GM23338 (cell line): ENCODE measurements around the gene POU5F1. TPM values are rescaled to one million over a fixed set of nuclear protein-coding genes. Genes with fewer than 3 reads are reported as not detected.
"Not testable (repeated sequence)": the region's sequence is repeated elsewhere in the genome, so short reads cannot be mapped to it uniquely, and the experiment has no call there.

Experiments
- ATAC-seq: fragments of 200-7000 bp; cut with Tn5 transposase; 3 replicates; pipeline ENCODE4 v1.9.1; 2020
- DNase-seq: peaks from one replicate; pipeline ENCODE4 v3.0.0-alpha.2; 2015; ENCODE audit warnings: low spot score
- H2AFZ ChIP-seq: fragments of 200-600 bp; sonication (generic); 2 replicates; pipeline ENCODE4 v1.8.0; 2016; ENCODE audit warnings: antibody characterized with exemption, mild to moderate bottlenecking, moderate library complexity
- H3F3A ChIP-seq: fragments of 200-600 bp; sonication (generic); replicated peaks from 2 replicates; pipeline ENCODE4 v1.8.0; 2017; ENCODE audit warnings: antibody characterized with exemption, mixed run types, low read depth
- H3K27ac ChIP-seq: fragments of 200-600 bp; sonication (generic); 2 replicates; pipeline ENCODE4 v1.6.1; 2016; ENCODE audit warnings: low read depth
- H3K27me3 ChIP-seq: fragments of 200-600 bp; sonication (generic); 2 replicates; pipeline ENCODE4 v1.8.0; 2016; ENCODE audit warnings: mild to moderate bottlenecking, mixed run types, moderate library complexity; ENCODE audit not compliant: insufficient read depth
- H3K36me3 ChIP-seq: fragments of 200-600 bp; sonication (generic); 2 replicates; pipeline ENCODE4 v1.8.0; 2016; ENCODE audit warnings: mild to moderate bottlenecking; ENCODE audit not compliant: insufficient read depth
- H3K4me1 ChIP-seq: fragments of 200-600 bp; sonication (generic); 2 replicates; pipeline ENCODE4 v1.8.0; 2016; ENCODE audit warnings: mild to moderate bottlenecking, moderate library complexity; ENCODE audit not compliant: insufficient read depth
- H3K4me2 ChIP-seq: fragments of 200-600 bp; sonication (generic); 2 replicates; pipeline ENCODE4 v1.7.1; 2017; ENCODE audit warnings: mixed run types
- H3K4me3 ChIP-seq: fragments of 200-600 bp; sonication (generic); 2 replicates; pipeline ENCODE4 v1.6.1; 2016; ENCODE audit warnings: mixed run types
- H3K79me2 ChIP-seq: fragments of 200-600 bp; sonication (generic); replicated peaks from 2 replicates; pipeline ENCODE4 v1.8.0; 2017; ENCODE audit warnings: mild to moderate bottlenecking; ENCODE audit not compliant: insufficient read depth
- H3K9me2 ChIP-seq: fragments of 200-600 bp; sonication (generic); 2 replicates; pipeline ENCODE4 v1.8.0; 2017; ENCODE audit not compliant: insufficient read depth
- H4K20me1 ChIP-seq: fragments of 200-600 bp; sonication (generic); replicated peaks from 2 replicates; pipeline ENCODE4 v1.8.0; 2017; ENCODE audit warnings: mild to moderate bottlenecking; ENCODE audit not compliant: insufficient read depth
- H3K27ac Mint-ChIP-seq: 2 replicates; pipeline ENCODE4 v1.8.0; 2020; ENCODE audit warnings: inconsistent platforms, mild to moderate bottlenecking, moderate library complexity, mixed read lengths
- H3K27me3 Mint-ChIP-seq: 3 replicates; pipeline ENCODE4 v1.8.0; 2022; ENCODE audit warnings: low read depth, mild to moderate bottlenecking, moderate library complexity, mixed read lengths, inconsistent platforms; ENCODE audit not compliant: insufficient read depth, poor library complexity
- H3K36me3 Mint-ChIP-seq: 3 replicates; pipeline ENCODE4 v1.8.0; 2021; ENCODE audit warnings: low read depth, mild to moderate bottlenecking, inconsistent platforms, moderate library complexity, mixed read lengths
- H3K4me1 Mint-ChIP-seq: 3 replicates; pipeline ENCODE4 v1.8.0; 2020; ENCODE audit warnings: mild to moderate bottlenecking, inconsistent platforms, mixed read lengths
- H3K4me3 Mint-ChIP-seq: 3 replicates; pipeline ENCODE4 v1.8.0; 2021; ENCODE audit warnings: moderate library complexity, mild to moderate bottlenecking, inconsistent platforms, mixed read lengths
- H3K9me3 Mint-ChIP-seq: 3 replicates; pipeline ENCODE4 v1.8.0; 2020; ENCODE audit warnings: moderate library complexity, mild to moderate bottlenecking, inconsistent platforms, mixed read lengths
- CREB1 ChIP-seq: fragments of 250-450 bp; sonication (Bioruptor Pico); IDR thresholded peaks from 2 replicates; pipeline ENCODE4 v1.5.0; 2020; ENCODE audit warnings: low read depth, mild to moderate bottlenecking, moderate library complexity
- EZH2 ChIP-seq: fragments of 200-600 bp; sonication (generic); IDR thresholded peaks from one replicate; pipeline ENCODE4 v1.8.0; 2017; ENCODE audit warnings: antibody characterized with exemption, mild to moderate bottlenecking, low read depth; ENCODE audit not compliant: unreplicated experiment
- JUNB ChIP-seq: IDR thresholded peaks from one replicate; pipeline ENCODE4 v1.6.1; 2016; ENCODE audit warnings: antibody characterized with exemption; ENCODE audit not compliant: unreplicated experiment
- NANOG ChIP-seq: IDR thresholded peaks from 2 replicates; pipeline ENCODE4 v1.6.1; 2016; ENCODE audit warnings: antibody characterized with exemption, borderline replicate concordance
- POLR2AphosphoS5 ChIP-seq: IDR thresholded peaks from 2 replicates; pipeline ENCODE4 v1.6.1; 2016; ENCODE audit warnings: antibody characterized with exemption, low read depth
- STAT1 ChIP-seq: IDR thresholded peaks from one replicate; pipeline ENCODE4 v1.6.1; 2016; ENCODE audit warnings: antibody characterized with exemption; ENCODE audit not compliant: unreplicated experiment
- ZNF114 ChIP-seq: fragments of 250-450 bp; sonication (Bioruptor Pico); IDR thresholded peaks from 2 replicates; pipeline ENCODE4 v1.5.0; 2020; ENCODE audit warnings: mild to moderate bottlenecking, moderate library complexity
- polyA plus RNA-seq: library from polyadenylated mRNA; unstranded; fragments of >200 nt; fragmentation: Nextera tagmentation; extraction: Ambion mirVana; gene quantifications from 2 replicates; pipeline ENCODE4 v1.2.1, GENCODE V29; 2016
- total RNA-seq: library from RNA; depleted of rRNA; stranded (reverse); fragments of >200 nt; shearing (Covaris generic); gene quantifications from 2 replicates; pipeline ENCODE4 v1.2.3, GENCODE V29; 2014
- TF ChIP-seq, protein P1 (sequence below): IDR thresholded peaks from 2 replicates; pipeline ENCODE4 v1.6.1; 2016; ENCODE audit warnings: antibody characterized with exemption
- TF ChIP-seq, protein P2 (sequence below), 2 experiments: fragments of 200-600 bp in 1 of 2; sonication (generic) in 1 of 2; conservative IDR thresholded peaks; 2 replicates each; pipeline versions ENCODE4 v1.5.1 to v1.6.1; 2016 to 2017; ENCODE audit warnings: antibody characterized with exemption in 2 of 2, low read depth in 2 of 2, mild to moderate bottlenecking in 2 of 2, moderate library complexity in 1 of 2
- TF ChIP-seq, protein P3 (sequence below): IDR thresholded peaks from one replicate; pipeline ENCODE4 v1.6.1; 2018; ENCODE audit warnings: antibody characterized with exemption; ENCODE audit not compliant: unreplicated experiment

Gene POU5F1
- total and polyA plus RNA-seq, 2 experiments from 2014 or later: 1,839 to 3,419 TPM

DNA sequence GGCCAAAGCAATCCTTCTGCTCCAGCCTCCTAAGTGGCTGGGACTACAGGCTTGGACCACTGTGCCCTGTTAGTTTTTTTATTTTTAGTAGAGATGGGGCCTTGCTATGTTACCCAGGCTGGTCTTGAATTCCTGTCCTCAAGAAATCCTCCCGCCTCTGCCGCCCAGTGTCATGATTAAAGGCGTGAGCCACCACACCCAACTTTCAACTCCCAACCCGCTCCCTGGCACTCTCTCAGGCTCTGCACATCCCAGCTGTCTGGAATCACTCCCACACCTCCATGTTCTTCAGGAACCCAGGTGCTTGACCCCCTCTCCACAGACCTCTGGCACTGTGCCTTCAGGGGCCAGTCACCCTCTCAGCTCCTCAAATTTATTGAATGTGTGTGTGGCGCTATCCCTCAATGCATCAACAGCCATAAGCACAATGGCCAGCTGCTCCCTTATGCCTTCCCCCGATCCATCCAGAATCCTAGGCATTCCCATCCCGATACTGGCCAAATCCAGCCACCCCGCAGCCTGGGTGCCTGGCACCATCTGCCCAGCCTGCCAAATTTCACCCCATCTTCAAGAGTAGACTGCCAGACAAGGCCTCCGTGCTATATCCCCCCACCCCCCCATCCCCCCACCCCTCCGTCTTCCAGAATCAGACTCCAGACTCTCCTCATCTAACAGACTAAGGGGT, 647 bp upstream of the POU5F1 start (continued):
- TF ChIP-seq, protein P1, sequence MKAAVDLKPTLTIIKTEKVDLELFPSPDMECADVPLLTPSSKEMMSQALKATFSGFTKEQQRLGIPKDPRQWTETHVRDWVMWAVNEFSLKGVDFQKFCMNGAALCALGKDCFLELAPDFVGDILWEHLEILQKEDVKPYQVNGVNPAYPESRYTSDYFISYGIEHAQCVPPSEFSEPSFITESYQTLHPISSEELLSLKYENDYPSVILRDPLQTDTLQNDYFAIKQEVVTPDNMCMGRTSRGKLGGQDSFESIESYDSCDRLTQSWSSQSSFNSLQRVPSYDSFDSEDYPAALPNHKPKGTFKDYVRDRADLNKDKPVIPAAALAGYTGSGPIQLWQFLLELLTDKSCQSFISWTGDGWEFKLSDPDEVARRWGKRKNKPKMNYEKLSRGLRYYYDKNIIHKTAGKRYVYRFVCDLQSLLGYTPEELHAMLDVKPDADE: no peak
- TF ChIP-seq NANOG: no peak
- no peak for TF ChIP-seq POLR2AphosphoS5
- no peak for TF ChIP-seq JUNB
- TF ChIP-seq, protein P2, sequence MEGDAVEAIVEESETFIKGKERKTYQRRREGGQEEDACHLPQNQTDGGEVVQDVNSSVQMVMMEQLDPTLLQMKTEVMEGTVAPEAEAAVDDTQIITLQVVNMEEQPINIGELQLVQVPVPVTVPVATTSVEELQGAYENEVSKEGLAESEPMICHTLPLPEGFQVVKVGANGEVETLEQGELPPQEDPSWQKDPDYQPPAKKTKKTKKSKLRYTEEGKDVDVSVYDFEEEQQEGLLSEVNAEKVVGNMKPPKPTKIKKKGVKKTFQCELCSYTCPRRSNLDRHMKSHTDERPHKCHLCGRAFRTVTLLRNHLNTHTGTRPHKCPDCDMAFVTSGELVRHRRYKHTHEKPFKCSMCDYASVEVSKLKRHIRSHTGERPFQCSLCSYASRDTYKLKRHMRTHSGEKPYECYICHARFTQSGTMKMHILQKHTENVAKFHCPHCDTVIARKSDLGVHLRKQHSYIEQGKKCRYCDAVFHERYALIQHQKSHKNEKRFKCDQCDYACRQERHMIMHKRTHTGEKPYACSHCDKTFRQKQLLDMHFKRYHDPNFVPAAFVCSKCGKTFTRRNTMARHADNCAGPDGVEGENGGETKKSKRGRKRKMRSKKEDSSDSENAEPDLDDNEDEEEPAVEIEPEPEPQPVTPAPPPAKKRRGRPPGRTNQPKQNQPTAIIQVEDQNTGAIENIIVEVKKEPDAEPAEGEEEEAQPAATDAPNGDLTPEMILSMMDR (conservative IDR thresholded peaks at IDR 0.05; ENCODE audit: low read depth in 2 of 2): no peak
- TF ChIP-seq, protein P3, sequence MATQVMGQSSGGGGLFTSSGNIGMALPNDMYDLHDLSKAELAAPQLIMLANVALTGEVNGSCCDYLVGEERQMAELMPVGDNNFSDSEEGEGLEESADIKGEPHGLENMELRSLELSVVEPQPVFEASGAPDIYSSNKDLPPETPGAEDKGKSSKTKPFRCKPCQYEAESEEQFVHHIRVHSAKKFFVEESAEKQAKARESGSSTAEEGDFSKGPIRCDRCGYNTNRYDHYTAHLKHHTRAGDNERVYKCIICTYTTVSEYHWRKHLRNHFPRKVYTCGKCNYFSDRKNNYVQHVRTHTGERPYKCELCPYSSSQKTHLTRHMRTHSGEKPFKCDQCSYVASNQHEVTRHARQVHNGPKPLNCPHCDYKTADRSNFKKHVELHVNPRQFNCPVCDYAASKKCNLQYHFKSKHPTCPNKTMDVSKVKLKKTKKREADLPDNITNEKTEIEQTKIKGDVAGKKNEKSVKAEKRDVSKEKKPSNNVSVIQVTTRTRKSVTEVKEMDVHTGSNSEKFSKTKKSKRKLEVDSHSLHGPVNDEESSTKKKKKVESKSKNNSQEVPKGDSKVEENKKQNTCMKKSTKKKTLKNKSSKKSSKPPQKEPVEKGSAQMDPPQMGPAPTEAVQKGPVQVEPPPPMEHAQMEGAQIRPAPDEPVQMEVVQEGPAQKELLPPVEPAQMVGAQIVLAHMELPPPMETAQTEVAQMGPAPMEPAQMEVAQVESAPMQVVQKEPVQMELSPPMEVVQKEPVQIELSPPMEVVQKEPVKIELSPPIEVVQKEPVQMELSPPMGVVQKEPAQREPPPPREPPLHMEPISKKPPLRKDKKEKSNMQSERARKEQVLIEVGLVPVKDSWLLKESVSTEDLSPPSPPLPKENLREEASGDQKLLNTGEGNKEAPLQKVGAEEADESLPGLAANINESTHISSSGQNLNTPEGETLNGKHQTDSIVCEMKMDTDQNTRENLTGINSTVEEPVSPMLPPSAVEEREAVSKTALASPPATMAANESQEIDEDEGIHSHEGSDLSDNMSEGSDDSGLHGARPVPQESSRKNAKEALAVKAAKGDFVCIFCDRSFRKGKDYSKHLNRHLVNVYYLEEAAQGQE: no peak
- no peak for TF ChIP-seq EZH2
- TF ChIP-seq CREB1 (CRISPR knock-in tag): no peak
- no peak for TF ChIP-seq STAT1
- TF ChIP-seq ZNF114: no peak

DNA sequence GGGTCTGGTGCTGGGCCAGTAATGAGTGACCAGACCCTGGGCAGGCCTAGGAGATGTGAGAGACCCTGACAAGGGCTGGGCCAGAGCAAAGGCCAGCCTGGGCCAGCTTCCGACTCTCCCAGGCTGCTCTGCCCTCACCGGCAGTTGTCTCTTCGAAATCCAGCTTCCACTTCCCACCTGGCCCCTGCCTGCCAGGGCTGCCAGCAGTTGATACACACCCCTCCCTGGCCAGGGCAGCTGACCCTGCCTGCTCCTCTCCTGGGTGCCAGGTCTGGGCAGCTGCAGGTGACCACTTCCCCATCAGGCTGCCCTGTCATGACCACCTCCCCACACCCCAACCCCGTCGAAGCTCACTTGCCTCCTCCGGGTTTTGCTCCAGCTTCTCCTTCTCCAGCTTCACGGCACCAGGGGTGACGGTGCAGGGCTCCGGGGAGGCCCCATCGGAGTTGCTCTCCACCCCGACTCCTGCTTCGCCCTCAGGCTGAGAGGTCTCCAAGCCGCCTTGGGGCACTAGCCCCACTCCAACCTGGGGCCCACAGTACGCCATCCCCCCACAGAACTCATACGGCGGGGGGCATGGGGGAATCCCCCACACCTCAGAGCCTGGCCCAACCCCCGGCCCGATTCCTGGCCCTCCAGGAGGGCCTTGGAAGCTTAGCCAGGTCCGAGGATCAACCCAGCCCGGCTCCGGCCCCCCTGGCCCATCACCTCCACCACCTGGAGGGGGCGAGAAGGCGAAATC, 453 bp downstream of the POU5F1 start:
- Mint-ChIP-seq H3K4me3 (peak overlapping the region; percentile 95), H3K36me3 (peaks cover 50% of the 10 kb centered on the region)
- TF ChIP-seq POLR2AphosphoS5: 0 out of 2 replicates have a peak, but pooled peaks have one; percentile 1
- TF ChIP-seq, protein P2 (conservative IDR thresholded peaks at IDR 0.05; ENCODE audit: low read depth in 2 of 2): 0 out of 4 replicates have a peak, but pooled peaks of 1 of the 2 experiments have one; percentile 2

More for the DNA sequence above, 453 bp downstream of the POU5F1 start:
- peak overlapping the region; percentile 100 for H3K27ac ChIP-seq
- Mint-ChIP-seq H3K27ac (peak overlapping the region; percentile 92), H3K4me1 (peaks cover 57% of the 10 kb centered on the region), H3K27me3 (peaks cover 34% of the 10 kb centered on the region)
- not testable (repeated sequence) for H3K9me2 ChIP-seq, ATAC-seq, DNase-seq, H3K27me3 ChIP-seq, H2AFZ ChIP-seq, H3K9me3 Mint-ChIP-seq
- H3K36me3 ChIP-seq: peaks cover 22% of the 10 kb centered on the region
- peak overlapping the region; percentile 100 for H3K4me2 ChIP-seq
- peaks cover 79% of the 10 kb centered on the region for H3K79me2 ChIP-seq
- H3F3A ChIP-seq: peaks cover 38% of the 10 kb centered on the region
- H3K4me3 ChIP-seq: peak overlapping the region; percentile 100
- H3K4me1 ChIP-seq: peaks cover 57% of the 10 kb centered on the region
- peaks cover 53% of the 10 kb centered on the region for H4K20me1 ChIP-seq
